Measurements from ENCODE around the gene PTPRG. TPM values are rescaled to one million over a fixed set of nuclear protein-coding genes. Genes with fewer than 3 reads are reported as not detected.

The PTPRG gene
- total and polyA plus RNA-seq, 11 donors = 8.0 to 48.5 (median 35.4) TPM

DNA sequence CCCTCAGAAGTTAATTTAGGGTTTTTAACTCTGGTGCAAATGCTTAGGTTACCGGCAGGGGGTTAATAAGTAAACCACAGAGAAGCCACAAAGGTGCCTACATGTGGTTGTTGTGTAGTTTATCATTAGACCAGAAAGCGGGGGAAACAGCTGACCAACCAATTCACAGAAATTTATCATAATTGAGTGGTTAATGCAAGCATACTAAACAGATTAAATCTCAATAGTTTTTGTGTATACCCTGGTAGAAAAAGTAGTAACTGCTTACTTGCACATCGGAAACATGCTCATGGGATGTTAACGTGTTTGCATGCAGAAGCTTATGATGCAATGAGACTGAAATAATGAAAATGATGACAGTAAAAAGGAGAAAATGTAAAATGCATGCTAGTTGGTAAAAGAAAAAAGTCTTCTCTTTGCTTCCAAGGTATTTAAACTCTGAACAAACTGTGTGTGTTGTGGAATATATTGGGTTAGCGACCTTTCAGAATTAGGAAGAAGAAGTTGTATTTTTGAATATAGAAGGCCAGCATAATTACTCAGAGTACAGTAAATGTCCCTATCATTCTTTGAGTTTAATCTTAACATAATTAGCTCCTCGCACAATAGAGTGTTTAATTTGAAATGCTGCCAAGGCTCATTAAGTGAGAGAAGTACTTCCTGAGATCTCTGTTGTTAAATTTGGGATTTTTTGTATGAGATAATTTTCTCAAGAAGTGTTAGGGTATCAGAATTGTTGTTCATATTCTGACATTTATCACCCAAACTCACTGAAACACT, 316.2 kb downstream of the PTPRG start:
- no peaks in the 10 kb centered on the region for H3K9me3 ChIP-seq
- no peak overlapping the region for H3K4me3 ChIP-seq
- H3K36me3 ChIP-seq = no peaks in the 10 kb centered on the region
- peaks cover 0 to 71% (median 44%) of the 10 kb centered on the region in 12 donors for H3K4me1 ChIP-seq
- intact Hi-C loops (cut with DNase I) = no loop called here
- ATAC-seq = no peak
- 69 to 73% (median 72%) methylated on average over 6 of the region's 6 CpGs for WGBS, 4 donors
- no peaks in the 10 kb centered on the region for H3K27me3 ChIP-seq
- H3K27ac ChIP-seq = no peak overlapping the region
- no peak for DNase-seq
- TF ChIP-seq, protein P1, sequence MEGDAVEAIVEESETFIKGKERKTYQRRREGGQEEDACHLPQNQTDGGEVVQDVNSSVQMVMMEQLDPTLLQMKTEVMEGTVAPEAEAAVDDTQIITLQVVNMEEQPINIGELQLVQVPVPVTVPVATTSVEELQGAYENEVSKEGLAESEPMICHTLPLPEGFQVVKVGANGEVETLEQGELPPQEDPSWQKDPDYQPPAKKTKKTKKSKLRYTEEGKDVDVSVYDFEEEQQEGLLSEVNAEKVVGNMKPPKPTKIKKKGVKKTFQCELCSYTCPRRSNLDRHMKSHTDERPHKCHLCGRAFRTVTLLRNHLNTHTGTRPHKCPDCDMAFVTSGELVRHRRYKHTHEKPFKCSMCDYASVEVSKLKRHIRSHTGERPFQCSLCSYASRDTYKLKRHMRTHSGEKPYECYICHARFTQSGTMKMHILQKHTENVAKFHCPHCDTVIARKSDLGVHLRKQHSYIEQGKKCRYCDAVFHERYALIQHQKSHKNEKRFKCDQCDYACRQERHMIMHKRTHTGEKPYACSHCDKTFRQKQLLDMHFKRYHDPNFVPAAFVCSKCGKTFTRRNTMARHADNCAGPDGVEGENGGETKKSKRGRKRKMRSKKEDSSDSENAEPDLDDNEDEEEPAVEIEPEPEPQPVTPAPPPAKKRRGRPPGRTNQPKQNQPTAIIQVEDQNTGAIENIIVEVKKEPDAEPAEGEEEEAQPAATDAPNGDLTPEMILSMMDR (IDR thresholded peaks at IDR 0.05) = no peak
- no peak for TF ChIP-seq POLR2A (IDR thresholded peaks at IDR 0.05)

DNA sequence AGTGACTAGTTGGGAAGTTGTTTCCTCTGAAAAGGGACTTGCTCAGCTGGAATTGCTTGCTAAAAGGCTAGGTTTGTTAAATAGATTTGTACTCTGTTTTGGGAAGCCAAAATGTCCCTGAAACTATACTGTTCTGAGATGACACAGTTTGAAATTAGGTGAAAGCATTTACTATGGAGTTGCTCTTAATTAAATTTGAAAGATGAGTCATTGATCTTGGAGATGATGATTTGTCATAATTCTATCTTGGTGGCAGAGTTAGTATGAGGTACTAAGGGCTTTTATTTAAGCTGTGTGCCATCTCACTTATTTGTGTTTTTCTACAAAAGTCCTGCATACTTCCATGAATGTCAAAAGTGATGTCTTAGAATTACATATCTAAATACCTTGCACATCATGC, 320.9 kb downstream of the PTPRG start:
- DNase-seq (no peak), ATAC-seq (no peak)
- Histone ChIP-seq H3K9me3 (no peaks in the 10 kb centered on the region), H3K36me3 (no peaks in the 10 kb centered on the region), H3K27ac (no peak overlapping the region), H3K4me3 (no peak overlapping the region), H3K27me3 (no peaks in the 10 kb centered on the region), H3K4me1 (peaks cover 0 to 29% (median 13%) of the 10 kb centered on the region in 12 donors)
- TF ChIP-seq POLR2A (IDR thresholded peaks at IDR 0.05) = no peak
- TF ChIP-seq, protein P1 (IDR thresholded peaks at IDR 0.05) = no peak
- intact Hi-C loops (cut with DNase I) = no loop called here

DNA sequence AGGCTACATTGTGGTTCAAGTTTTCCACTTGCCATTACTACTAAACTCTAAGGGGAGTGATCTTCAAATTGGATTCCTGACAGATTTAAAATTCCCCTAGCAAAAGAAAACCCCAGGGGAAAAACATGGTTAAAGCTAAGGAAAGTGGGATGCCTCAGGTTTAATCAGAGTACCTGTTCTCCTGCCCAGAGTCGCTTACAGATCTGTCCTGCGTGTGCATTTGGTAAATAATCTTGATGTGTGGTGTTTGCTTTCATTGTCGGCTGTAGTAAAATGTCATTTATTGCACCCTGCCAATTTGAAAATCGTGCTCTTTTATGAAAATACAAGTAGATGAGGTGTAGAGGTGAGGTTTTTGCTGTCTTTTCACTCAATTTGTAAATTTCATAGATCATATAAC, 323.4 kb downstream of the PTPRG start:
- Histone ChIP-seq H3K27me3 (no peaks in the 10 kb centered on the region), H3K4me3 (no peak overlapping the region), H3K36me3 (no peaks in the 10 kb centered on the region), H3K4me1 (peaks cover 0 to 20% (median 5%) of the 10 kb centered on the region in 12 donors), H3K27ac (no peak overlapping the region), H3K9me3 (no peaks in the 10 kb centered on the region)
- WGBS, 4 donors = 90 to 94% (median 93%) methylated on average over 4 of the region's 4 CpGs
- no peak for TF ChIP-seq POLR2A (IDR thresholded peaks at IDR 0.05)
- TF ChIP-seq, protein P1 (IDR thresholded peaks at IDR 0.05) = no peak
- intact Hi-C loops (cut with DNase I) = no loop called here
- ATAC-seq (no peak), DNase-seq (no peak)

DNA sequence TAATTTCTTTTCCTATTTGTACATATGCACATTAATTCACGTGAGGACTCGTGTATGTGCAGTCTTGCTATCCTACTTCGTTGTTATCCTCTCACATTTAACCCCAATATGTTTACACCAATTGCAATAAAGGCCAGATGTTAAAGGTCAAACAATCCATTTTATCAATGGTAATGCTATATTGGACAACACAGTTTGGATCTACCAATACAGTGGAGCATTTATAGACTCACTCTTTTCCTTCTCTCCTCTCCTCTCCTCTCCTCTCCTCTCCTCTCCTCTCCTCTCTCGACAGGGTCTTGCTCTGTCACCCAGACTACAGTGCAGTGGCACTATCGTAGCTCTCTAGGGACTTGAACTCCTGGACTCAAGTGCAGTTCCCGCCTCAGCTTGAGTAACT, 324.0 kb downstream of the PTPRG start:
- Histone ChIP-seq H3K4me1 (peaks cover 0 to 25% (median 5%) of the 10 kb centered on the region in 12 donors), H3K9me3 (no peaks in the 10 kb centered on the region), H3K27me3 (no peaks in the 10 kb centered on the region), H3K4me3 (no peak overlapping the region), H3K36me3 (no peaks in the 10 kb centered on the region), H3K27ac (no peak overlapping the region)
- intact Hi-C loops (cut with DNase I) = no loop called here
- DNase-seq = no peak
- TF ChIP-seq, protein P1 (IDR thresholded peaks at IDR 0.05) = no peak
- ATAC-seq = no peak
- 88 to 93% (median 91%) methylated on average over 5 to 6 of the region's 6 CpGs for WGBS, 4 donors
